Stimulated activated naive B cell treated with anti-CD40 and anti-IgM and Interleukin-4, amounts not matched to agents 10 μg/mL and 1 μg/mL and 100 μg/mL, for 72 hours (primary cell): ENCODE data around the gene SYT13.
"Not testable (repeated sequence)": the region's sequence is repeated elsewhere in the genome, so short reads cannot be mapped to it uniquely, and the experiment has no call there.

Experiments
- ATAC-seq, 2 donors: fragments of 150-1000 bp; cut with Tn5 transposase; replicated peaks; 2 replicates each; pipeline ENCODE4 v1.10.0; 2021; ENCODE audit warnings: moderate library complexity in 1 of 2
- DNase-seq: peaks from one replicate; pipeline ENCODE4 v3.0.0; 2021
- H3K27ac Mint-ChIP-seq: one replicate; pipeline ENCODE4 v1.8.0; 2022; ENCODE audit warnings: mild to moderate bottlenecking, mixed read lengths
- H3K27me3 Mint-ChIP-seq, 2 donors: one replicate each; pipeline ENCODE4 v1.8.0; 2022; ENCODE audit warnings: mixed read lengths in 2 of 2
- H3K36me3 Mint-ChIP-seq, 2 donors: one replicate each; pipeline ENCODE4 v1.8.0; 2022; ENCODE audit warnings: mixed read lengths in 2 of 2, mild to moderate bottlenecking in 1 of 2
- H3K4me1 Mint-ChIP-seq, 2 donors: one replicate each; pipeline ENCODE4 v1.8.0; 2022; ENCODE audit warnings: mixed read lengths in 2 of 2, mild to moderate bottlenecking in 1 of 2
- H3K4me3 Mint-ChIP-seq, 2 donors: one replicate each; pipeline ENCODE4 v1.8.0; 2022; ENCODE audit warnings: mild to moderate bottlenecking in 2 of 2, mixed read lengths in 2 of 2, moderate library complexity in 1 of 2
- H3K9me3 Mint-ChIP-seq, 2 donors: one replicate each; pipeline ENCODE4 v1.8.0; 2022; ENCODE audit warnings: mixed read lengths in 2 of 2, mild to moderate bottlenecking in 1 of 2

Gene SYT13

GRCh38 chr11:45258982-45259530 lies 27.1 kb downstream of the SYT13 start:
- no peaks in the 10 kb centered on the region for H3K4me1 Mint-ChIP-seq
- no peak overlapping the region for H3K4me3 Mint-ChIP-seq
- peaks cover 41 to 49% of the 10 kb centered on the region in 2 donors for H3K27me3 Mint-ChIP-seq
- no peaks in the 10 kb centered on the region for H3K36me3 Mint-ChIP-seq
- no peak overlapping the region for H3K27ac Mint-ChIP-seq
- DNase-seq, result no peak
- no peak for ATAC-seq
- H3K9me3 Mint-ChIP-seq, result no peaks in the 10 kb centered on the region

- no peak overlapping the region for H3K4me3 Mint-ChIP-seq
- H3K36me3 Mint-ChIP-seq, result no peaks in the 10 kb centered on the region
- H3K9me3 Mint-ChIP-seq, result no peaks in the 10 kb centered on the region
- H3K27ac Mint-ChIP-seq, result no peak overlapping the region
- DNase-seq, result no peak
- H3K27me3 Mint-ChIP-seq, result peaks cover 30 to 42% of the 10 kb centered on the region in 2 donors
- peaks cover 4 to 7% of the 10 kb centered on the region in 2 donors for H3K4me1 Mint-ChIP-seq
- ATAC-seq, result no peak
Measured at GRCh38 chr11:45254070-45254469, 32.1 kb downstream of the SYT13 start.

GRCh38 chr11:45253640-45254039 lies 32.5 kb downstream of the SYT13 start:
- Mint-ChIP-seq H3K27me3 (peaks cover 26 to 43% of the 10 kb centered on the region in 2 donors), H3K9me3 (peaks cover 0 to 2% of the 10 kb centered on the region in 2 donors), H3K4me1 (peaks cover 4 to 7% of the 10 kb centered on the region in 2 donors), H3K27ac (no peak overlapping the region), H3K4me3 (no peak overlapping the region), H3K36me3 (no peaks in the 10 kb centered on the region)
- DNase-seq (no peak), ATAC-seq (no peak)

- H3K27me3 Mint-ChIP-seq, result peaks cover 21 to 37% of the 10 kb centered on the region in 2 donors
- peaks cover 4 to 7% of the 10 kb centered on the region in 2 donors for H3K4me1 Mint-ChIP-seq
- DNase-seq, result no peak
- no peak for ATAC-seq
- H3K9me3 Mint-ChIP-seq, result peaks cover 0 to 2% of the 10 kb centered on the region in 2 donors
- H3K27ac Mint-ChIP-seq, result no peak overlapping the region
- H3K36me3 Mint-ChIP-seq, result no peaks in the 10 kb centered on the region
- H3K4me3 Mint-ChIP-seq, result no peak overlapping the region
Measured at GRCh38 chr11:45252877-45253276, 33.3 kb downstream of the SYT13 start.

GRCh38 chr11:45252134-45252856 lies 33.8 kb downstream of the SYT13 start:
- Mint-ChIP-seq H3K9me3 (peaks cover 0 to 2% of the 10 kb centered on the region in 2 donors), H3K4me1 (peaks cover 4 to 7% of the 10 kb centered on the region in 2 donors), H3K27me3 (peaks cover 25 to 42% of the 10 kb centered on the region in 2 donors), H3K36me3 (no peaks in the 10 kb centered on the region), H3K27ac (no peak overlapping the region), H3K4me3 (no peak overlapping the region)
- DNase-seq (peak; percentile 17), ATAC-seq (peak; percentile 73 to 79)

DNA sequence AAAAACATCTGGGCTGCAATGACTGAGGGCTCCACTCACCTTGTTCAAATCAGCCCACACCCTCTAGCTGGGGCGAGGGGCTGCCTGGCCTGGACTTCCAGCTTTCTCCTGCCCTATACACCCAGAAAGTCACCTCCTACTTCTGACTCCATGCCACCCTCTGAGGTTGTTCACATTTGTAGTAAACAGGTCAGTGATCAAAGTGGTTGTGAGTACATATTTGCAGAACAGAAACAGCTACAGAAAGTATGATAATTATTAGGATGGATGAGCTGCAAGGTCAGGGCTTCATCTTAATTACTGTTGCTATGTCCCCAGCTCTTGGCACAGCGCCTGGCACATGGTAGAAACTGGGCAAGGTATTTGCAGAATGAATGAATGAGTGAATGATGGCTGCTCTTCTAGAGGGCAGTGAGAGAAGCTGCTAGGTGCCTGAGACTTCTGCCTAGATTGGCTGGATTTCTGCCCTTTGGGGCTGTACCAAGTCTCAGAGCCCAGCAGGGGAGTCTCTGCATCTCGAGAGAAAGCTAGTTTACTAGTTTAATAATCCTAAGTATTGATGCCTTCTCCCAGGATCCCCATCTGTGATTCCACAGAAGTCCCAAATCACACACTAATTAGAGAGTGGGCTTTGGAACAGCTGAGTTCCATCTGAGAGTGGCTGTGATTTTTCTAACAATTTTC lies 36.0 kb downstream of the SYT13 start:
- no peak overlapping the region for H3K4me3 Mint-ChIP-seq
- H3K9me3 Mint-ChIP-seq, result peaks cover 0 to 2% of the 10 kb centered on the region in 2 donors
- H3K27me3 Mint-ChIP-seq, result peaks cover 24 to 40% of the 10 kb centered on the region in 2 donors
- DNase-seq (no peak), ATAC-seq (peak; percentile 81 to 84)
- H3K36me3 Mint-ChIP-seq, result no peaks in the 10 kb centered on the region
- peaks cover 4 to 7% of the 10 kb centered on the region in 2 donors for H3K4me1 Mint-ChIP-seq
- H3K27ac Mint-ChIP-seq, result no peak overlapping the region

- H3K4me1 Mint-ChIP-seq, H3K9me3 Mint-ChIP-seq, H3K27ac Mint-ChIP-seq, H3K4me3 Mint-ChIP-seq, DNase-seq, ATAC-seq, H3K36me3 Mint-ChIP-seq: not testable (repeated sequence)
- H3K27me3 Mint-ChIP-seq, result peaks cover 24 to 38% of the 10 kb centered on the region in 2 donors
Measured at GRCh38 chr11:45249372-45249771, 36.8 kb downstream of the SYT13 start.

GRCh38 chr11:45248501-45249011 lies 37.6 kb downstream of the SYT13 start:
- H3K27me3 Mint-ChIP-seq, result peaks cover 24 to 34% of the 10 kb centered on the region in 2 donors
- no peak overlapping the region for H3K4me3 Mint-ChIP-seq
- no peaks in the 10 kb centered on the region for H3K36me3 Mint-ChIP-seq
- no peak overlapping the region for H3K27ac Mint-ChIP-seq
- DNase-seq (no peak), ATAC-seq (no peak)
- peaks cover 4 to 7% of the 10 kb centered on the region in 2 donors for H3K4me1 Mint-ChIP-seq
- peaks cover 0 to 2% of the 10 kb centered on the region in 2 donors for H3K9me3 Mint-ChIP-seq

DNA sequence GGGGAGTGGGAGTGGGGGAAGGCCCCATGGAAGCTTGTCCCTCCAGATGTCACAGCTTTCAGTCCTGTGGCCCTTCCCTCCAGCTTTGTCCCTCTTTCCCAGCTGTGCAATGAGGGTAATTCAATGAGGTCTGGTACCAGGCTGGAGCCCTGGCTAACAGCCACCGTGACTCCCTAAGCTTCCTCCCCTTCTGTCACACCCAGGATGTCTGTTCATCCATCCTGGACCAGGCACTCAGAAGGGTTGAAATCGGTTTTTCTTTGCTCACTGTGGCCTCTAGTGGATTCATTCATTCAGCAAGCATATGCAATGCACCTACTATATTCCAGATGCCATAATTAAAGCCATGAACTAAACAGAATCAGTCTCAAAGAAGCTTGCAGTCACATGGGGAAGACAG lies 38.7 kb downstream of the SYT13 start:
- H3K9me3 Mint-ChIP-seq, result peaks cover 0 to 2% of the 10 kb centered on the region in 2 donors
- no peak overlapping the region for H3K27ac Mint-ChIP-seq
- H3K36me3 Mint-ChIP-seq, result no peaks in the 10 kb centered on the region
- ATAC-seq, result no peak
- H3K4me3 Mint-ChIP-seq, result no peak overlapping the region
- DNase-seq, result no peak
- peaks cover 19 to 32% of the 10 kb centered on the region in 2 donors for H3K27me3 Mint-ChIP-seq
- peaks cover 4 to 7% of the 10 kb centered on the region in 2 donors for H3K4me1 Mint-ChIP-seq

- no peak for ATAC-seq
- H3K27me3 Mint-ChIP-seq, result peaks cover 15 to 24% of the 10 kb centered on the region in 2 donors
- H3K27ac Mint-ChIP-seq, result no peak overlapping the region
- H3K4me3 Mint-ChIP-seq, result no peak overlapping the region
- no peak for DNase-seq
- H3K36me3 Mint-ChIP-seq, result no peaks in the 10 kb centered on the region
- H3K9me3 Mint-ChIP-seq, result peaks cover 0 to 2% of the 10 kb centered on the region in 2 donors
- H3K4me1 Mint-ChIP-seq, result peaks cover 4 to 7% of the 10 kb centered on the region in 2 donors
Measured at GRCh38 chr11:45246241-45246640, 39.9 kb downstream of the SYT13 start.

DNA sequence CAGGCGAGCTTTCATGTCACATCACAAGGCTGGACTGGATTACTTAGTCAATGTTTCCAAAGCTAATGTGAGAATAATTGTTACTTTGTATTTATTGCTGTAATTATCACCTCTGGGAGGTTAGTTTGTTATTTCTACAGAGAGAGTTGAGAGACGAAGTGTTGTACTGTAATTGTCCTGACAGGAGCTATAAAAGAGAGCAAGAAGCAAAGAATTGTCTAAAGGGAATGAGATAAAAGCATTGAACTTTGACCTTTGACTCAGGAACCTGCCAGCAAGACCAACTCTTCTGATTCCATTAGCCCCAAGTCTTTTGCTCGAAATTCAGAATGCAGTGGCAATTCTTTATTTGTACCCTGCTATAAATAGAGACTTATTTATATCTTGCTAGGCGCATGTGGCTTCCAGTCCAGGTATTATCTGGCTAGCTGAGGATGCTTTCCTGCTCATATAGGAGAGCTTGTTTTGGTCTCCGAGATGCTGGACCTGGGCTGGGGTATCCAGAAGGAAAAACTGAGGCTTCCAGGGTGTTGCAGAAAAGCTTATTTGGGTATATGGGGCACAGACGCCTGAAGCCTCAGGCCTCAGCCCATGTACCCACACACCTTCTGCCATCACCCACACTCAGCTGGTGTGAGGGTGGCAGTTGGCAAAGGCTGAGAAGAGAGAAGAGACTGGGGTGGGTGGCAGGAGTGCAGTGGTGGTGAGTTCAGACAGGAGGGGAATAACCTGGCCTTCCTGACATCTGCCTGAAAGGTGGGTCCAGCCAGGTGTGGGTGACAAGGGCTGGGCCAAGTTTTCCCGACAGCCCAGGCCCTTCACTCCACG lies 40.7 kb downstream of the SYT13 start:
- DNase-seq, result no peak
- no peak overlapping the region for H3K4me3 Mint-ChIP-seq
- H3K9me3 Mint-ChIP-seq, result peaks cover 0 to 2% of the 10 kb centered on the region in 2 donors
- no peak for ATAC-seq
- H3K27ac Mint-ChIP-seq, result no peak overlapping the region
- peaks cover 15 to 19% of the 10 kb centered on the region in 2 donors for H3K27me3 Mint-ChIP-seq
- no peaks in the 10 kb centered on the region for H3K36me3 Mint-ChIP-seq
- peaks cover 4 to 7% of the 10 kb centered on the region in 2 donors for H3K4me1 Mint-ChIP-seq

GRCh38 chr11:45243967-45244366 lies 42.2 kb downstream of the SYT13 start:
- H3K4me1 Mint-ChIP-seq, result no peaks in the 10 kb centered on the region
- DNase-seq, result no peak
- H3K4me3 Mint-ChIP-seq, result no peak overlapping the region
- no peak overlapping the region for H3K27ac Mint-ChIP-seq
- ATAC-seq, result no peak
- no peaks in the 10 kb centered on the region for H3K36me3 Mint-ChIP-seq
- peaks cover 12 to 24% of the 10 kb centered on the region in 2 donors for H3K27me3 Mint-ChIP-seq
- H3K9me3 Mint-ChIP-seq, result peaks cover 2 to 7% of the 10 kb centered on the region in 2 donors

DNA sequence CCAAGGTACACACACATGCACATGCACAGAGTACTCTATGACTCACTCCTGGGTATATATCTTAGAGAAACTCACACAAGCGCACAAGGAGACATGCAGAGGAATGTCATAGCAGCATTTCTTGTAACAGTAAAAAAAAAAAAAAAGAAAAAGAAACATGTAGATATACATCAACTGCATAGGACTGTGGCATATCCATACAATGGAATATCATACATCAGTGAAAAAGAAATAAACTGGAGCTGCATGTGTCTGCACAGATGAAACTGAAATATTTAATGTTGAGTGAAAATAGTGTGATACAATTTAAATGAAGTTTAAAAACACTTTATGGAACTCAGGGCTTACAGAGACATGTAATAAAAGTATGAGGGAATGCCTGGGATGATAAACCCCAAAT lies 46.4 kb downstream of the SYT13 start:
- Mint-ChIP-seq H3K4me1 (no peaks in the 10 kb centered on the region), H3K27me3 (peaks cover 13 to 33% of the 10 kb centered on the region in 2 donors), H3K27ac (no peak overlapping the region), H3K9me3 (peaks cover 2 to 7% of the 10 kb centered on the region in 2 donors), H3K36me3 (no peaks in the 10 kb centered on the region), H3K4me3 (no peak overlapping the region)
- DNase-seq, result no peak
- no peak for ATAC-seq

DNA sequence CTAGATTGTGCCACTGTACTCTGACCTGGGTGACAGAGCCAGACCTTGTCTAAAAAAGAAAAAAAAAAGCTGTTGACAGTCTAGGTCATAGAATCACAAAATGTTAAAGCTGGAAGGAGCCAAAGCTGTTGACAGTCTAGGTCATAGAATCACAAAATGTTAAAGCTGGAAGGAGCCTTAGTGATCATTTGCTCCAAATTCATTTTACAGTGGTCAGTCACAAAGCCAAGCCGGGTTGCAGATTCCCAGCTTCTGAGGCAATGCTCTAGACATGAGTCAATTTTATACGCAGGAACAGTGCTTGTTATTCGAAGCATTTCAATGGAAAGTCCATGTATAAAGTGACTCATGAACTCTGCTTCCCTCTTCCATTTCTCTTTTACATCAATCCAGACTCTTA lies 47.4 kb downstream of the SYT13 start:
- DNase-seq (no peak), ATAC-seq (no peak)
- Mint-ChIP-seq H3K27ac (no peak overlapping the region), H3K36me3 (no peaks in the 10 kb centered on the region), H3K4me1 (peaks cover 0 to under 1% of the 10 kb centered on the region in 2 donors), H3K9me3 (peaks cover 2 to 7% of the 10 kb centered on the region in 2 donors), H3K27me3 (peaks cover 13 to 33% of the 10 kb centered on the region in 2 donors), H3K4me3 (no peak overlapping the region)
